ENCODE measurements around the gene SLFN11.
"Not testable (repeated sequence)": the region's sequence is repeated elsewhere in the genome, so short reads cannot be mapped to it uniquely, and the experiment has no call there.

Gene SLFN11

DNA sequence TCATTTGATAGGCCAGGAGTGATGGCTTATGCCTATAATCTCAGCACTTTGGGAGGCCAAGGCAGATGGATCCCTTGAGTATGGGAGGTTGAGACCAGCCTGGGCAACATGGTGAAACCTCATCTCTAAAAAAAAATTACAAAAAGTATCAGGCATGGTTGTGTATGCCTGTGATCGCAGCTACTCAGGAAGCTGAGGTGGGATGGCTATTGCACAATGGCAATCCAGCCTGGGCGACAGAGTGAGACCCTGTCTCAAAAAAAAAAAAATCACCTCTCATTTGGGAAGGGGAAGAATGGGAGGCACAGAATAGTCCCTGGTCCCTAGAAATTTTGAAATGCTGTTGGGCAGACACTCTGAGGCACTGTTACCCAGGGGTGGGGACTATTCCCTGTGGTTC, 35.2 kb downstream of the SLFN11 start:
- TF ChIP-seq ZFX (IDR thresholded peaks at IDR 0.05; ENCODE audit: borderline replicate concordance) = no peak
- TF ChIP-seq, protein P1, sequence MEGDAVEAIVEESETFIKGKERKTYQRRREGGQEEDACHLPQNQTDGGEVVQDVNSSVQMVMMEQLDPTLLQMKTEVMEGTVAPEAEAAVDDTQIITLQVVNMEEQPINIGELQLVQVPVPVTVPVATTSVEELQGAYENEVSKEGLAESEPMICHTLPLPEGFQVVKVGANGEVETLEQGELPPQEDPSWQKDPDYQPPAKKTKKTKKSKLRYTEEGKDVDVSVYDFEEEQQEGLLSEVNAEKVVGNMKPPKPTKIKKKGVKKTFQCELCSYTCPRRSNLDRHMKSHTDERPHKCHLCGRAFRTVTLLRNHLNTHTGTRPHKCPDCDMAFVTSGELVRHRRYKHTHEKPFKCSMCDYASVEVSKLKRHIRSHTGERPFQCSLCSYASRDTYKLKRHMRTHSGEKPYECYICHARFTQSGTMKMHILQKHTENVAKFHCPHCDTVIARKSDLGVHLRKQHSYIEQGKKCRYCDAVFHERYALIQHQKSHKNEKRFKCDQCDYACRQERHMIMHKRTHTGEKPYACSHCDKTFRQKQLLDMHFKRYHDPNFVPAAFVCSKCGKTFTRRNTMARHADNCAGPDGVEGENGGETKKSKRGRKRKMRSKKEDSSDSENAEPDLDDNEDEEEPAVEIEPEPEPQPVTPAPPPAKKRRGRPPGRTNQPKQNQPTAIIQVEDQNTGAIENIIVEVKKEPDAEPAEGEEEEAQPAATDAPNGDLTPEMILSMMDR (IDR thresholded peaks at IDR 0.05) = no peak

DNA sequence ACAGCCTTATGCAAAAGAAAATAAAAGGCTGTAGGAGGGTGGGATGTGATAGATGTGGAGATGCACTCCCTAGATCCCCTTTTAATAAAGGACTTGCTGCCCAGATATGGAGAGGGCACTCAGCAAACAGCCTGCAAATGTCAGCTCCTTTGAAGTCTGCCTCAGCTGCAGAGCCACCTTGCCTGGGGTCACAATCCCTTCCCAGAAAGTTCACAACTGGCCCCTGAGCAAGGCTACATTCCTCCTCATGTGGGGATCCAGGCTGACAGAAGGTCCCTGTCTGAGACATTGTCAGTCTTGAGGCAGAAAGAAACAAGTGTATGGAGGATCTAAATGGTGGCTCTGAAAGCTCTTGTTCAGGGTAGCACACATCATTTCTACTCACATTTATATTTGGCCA, 36.1 kb downstream of the SLFN11 start:
- TF ChIP-seq ZFX (IDR thresholded peaks at IDR 0.05; ENCODE audit: borderline replicate concordance) = no peak
- TF ChIP-seq, protein P1 (IDR thresholded peaks at IDR 0.05) = no peak
- no peak overlapping the region for H3K27ac ChIP-seq

More for the DNA sequence above, 35.2 kb downstream of the SLFN11 start:
- H3K27ac ChIP-seq = no peak overlapping the region

DNA sequence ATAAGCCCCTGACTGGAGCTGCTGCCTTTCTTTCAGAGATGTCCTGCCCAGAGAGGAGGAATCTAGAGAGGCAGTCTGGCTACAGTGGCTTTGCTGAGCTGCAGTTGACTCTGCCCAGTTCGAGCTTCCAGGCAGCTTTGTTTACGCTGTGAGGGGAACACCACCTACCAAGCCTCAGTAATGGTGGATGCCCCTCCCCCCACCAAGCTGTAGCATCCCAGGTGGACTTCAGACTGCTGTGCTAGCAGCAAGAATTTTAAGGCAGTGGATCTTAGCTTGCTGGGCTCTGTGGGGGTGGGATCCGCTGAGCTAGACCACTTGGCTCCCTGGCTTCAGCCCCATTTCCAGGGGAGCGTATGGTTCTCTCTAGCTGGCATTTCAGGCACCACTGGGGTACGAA, 39.8 kb downstream of the SLFN11 start:
- not testable (repeated sequence) for H3K27ac ChIP-seq

DNA sequence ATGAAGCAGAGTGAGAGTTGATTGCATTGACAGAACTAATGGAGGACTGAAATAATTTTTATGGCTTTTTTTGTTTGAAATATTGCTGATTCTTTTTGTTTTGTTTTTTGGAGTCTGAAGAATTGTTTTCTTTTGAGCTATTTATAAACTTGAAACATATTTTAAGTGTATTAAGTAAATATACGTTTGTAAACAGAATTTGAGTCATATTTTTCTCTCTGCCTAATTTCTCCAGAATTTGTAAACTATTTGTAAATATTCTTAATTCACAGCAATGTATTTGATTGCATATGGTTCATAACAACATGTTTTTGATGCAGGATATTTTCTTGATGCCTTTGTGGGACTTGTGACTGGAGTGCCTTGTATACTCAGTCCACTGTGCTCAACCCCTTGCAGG, 50.7 kb downstream of the SLFN11 start:
- no peak overlapping the region for H3K27ac ChIP-seq
- TF ChIP-seq, protein P1 (IDR thresholded peaks at IDR 0.05) = no peak
- no peak for TF ChIP-seq ZFX (IDR thresholded peaks at IDR 0.05; ENCODE audit: borderline replicate concordance)

DNA sequence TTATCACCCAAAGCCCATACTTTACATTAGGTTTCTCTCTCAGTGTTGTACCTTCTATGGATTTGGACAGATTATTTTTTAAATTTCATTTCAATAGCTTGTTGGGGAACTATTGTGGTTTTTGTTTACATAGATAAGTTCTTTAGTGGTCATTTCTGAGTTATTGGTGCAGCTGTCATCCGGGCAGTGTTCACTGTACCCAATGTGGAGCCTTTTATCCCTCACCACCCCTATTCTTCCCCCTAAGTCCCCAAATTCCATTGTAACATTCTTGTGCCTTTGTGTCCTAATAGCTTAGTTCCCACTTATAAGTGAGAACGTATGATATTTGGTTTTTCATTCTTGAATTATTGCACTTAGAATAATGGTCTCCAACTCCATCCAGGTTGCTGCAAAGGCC, 57.5 kb downstream of the SLFN11 start:
- TF ChIP-seq, protein P1 (IDR thresholded peaks at IDR 0.05) = no peak
- no peak for TF ChIP-seq ZFX (IDR thresholded peaks at IDR 0.05; ENCODE audit: borderline replicate concordance)

DNA sequence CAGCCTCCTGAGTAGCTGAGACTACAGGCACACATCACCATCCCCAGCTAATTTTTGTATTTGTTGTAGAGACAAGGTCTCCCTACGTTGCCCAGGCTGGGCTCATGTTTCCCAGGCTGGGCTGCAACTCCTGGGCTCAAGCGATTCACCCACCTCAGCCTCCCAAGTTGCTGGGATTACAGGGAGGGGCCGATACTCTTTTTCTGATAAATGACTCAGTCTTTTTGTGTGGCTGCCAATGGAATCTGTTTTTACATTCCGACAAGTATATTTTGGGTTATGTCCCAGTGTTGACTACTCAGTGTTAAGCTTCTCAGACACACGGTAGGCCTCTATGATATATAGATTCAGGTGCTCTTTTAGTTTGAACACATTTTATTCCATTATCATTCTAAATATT, 58.1 kb downstream of the SLFN11 start:
- no peak overlapping the region for H3K27ac ChIP-seq

More for the DNA sequence above, 57.5 kb downstream of the SLFN11 start:
- H3K27ac ChIP-seq = no peak overlapping the region

DNA sequence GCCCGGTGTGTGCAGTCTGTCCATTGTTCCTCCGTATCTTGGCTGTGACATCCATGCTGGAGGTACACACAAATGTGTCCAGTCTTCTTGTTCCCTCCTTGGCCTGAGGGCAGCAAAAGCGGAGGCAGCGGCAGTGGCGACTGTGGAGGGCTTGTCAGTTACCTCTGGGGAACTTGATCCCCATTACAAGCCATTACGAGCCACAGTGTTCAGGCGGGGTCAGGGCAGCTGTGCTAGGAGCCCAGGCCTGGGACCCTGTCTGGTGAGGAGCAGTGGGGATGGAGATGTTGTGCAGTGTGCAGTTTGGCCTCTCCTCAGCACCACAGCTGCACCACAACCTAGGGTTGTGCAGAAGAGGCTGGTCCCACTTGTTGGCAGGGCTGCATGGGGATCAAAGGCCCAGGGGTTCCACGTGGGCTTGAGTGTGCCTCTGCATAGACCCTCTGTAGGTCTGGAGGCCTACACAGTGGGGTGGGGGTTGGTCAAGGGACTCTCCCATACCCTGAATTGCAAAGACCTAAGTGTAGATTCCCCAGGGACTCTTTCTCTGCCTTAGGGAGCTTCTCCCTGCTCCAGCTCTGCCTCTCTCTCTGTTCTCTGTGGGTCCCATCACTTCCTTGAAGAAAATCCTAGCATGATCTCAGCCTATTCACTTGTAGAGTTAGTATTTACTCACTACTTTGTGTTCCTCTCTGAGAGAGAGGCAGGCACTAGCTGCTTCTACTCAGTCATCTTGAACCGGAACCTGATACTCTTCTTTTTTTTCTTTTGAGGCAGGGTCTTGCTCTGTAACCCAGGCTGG, 58.8 kb downstream of the SLFN11 start:
- H3K27ac ChIP-seq = no peak overlapping the region
- TF ChIP-seq, protein P1 (IDR thresholded peaks at IDR 0.05) = no peak
- no peak for TF ChIP-seq ZFX (IDR thresholded peaks at IDR 0.05; ENCODE audit: borderline replicate concordance)

More for the DNA sequence above, 58.1 kb downstream of the SLFN11 start:
- TF ChIP-seq ZFX (IDR thresholded peaks at IDR 0.05; ENCODE audit: borderline replicate concordance) = no peak
- TF ChIP-seq, protein P1 (IDR thresholded peaks at IDR 0.05) = no peak

Measured in 22Rv1 (cell line).